Measurements from ENCODE around the gene TNKS1BP1. TPM values are rescaled to one million over a fixed set of nuclear protein-coding genes. Genes with fewer than 3 reads are reported as not detected.

TNKS1BP1 gene
- polyA plus RNA-seq, 1 of the 3 experiments (the other 2 are of a cell fraction), result 43.3 TPM

DNA sequence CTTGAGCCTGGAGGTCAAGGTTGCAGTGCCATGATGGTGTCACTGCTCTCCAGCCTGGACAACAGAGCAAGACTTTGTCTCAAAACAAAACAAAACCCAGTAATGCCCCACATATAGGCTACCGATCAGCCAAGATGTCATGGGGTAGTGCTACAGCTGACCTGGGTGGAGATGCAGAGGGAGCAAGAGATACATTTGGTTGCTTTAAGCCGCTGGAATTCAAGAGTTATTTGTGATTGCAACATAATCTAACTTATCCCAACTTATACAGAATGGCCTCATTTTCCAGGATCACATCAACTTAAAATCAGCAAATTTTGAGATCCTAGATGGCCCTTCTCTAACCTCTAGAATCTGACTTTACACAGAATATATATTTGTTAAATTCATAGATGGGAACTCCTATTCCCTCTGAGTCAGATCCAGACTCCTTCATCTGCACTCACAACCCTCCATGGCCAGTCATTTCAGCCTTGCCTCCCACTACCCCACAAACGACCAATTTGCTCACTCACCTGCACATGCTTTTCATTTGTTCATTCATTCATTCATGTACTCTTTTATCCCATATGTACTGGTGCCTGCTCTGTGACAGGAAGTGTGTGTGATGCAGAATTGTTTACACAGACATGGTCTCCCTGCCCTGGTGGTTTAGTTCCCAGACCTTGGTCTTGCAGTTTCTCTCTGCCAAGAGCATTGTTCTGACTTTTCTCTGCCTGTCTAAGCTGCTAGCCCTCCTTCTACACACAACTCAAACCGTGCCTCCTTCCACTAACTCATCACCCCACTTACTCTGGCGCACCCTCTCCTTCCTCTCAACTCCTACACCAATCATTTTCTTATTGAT, 63.6 kb downstream of the TNKS1BP1 start (continued):
- TF ChIP-seq TEAD4 (IDR thresholded peaks at IDR 0.05; ENCODE audit: borderline replicate concordance, insufficient read depth), result no peak
- TF ChIP-seq RCOR1 (IDR thresholded peaks at IDR 0.05; ENCODE audit: low read length), result no peak
- TF ChIP-seq NFIC (IDR thresholded peaks at IDR 0.05; ENCODE audit: borderline replicate concordance), result no peak
- no peak for TF ChIP-seq SIN3A (IDR thresholded peaks at IDR 0.05; ENCODE audit: borderline replicate concordance, low read depth, low read length)
- TF ChIP-seq, protein P1, sequence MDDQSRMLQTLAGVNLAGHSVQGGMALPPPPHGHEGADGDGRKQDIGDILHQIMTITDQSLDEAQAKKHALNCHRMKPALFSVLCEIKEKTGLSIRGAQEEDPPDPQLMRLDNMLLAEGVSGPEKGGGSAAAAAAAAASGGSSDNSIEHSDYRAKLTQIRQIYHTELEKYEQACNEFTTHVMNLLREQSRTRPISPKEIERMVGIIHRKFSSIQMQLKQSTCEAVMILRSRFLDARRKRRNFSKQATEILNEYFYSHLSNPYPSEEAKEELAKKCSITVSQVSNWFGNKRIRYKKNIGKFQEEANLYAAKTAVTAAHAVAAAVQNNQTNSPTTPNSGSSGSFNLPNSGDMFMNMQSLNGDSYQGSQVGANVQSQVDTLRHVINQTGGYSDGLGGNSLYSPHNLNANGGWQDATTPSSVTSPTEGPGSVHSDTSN (IDR thresholded peaks at IDR 0.05), result no peak
- TF ChIP-seq ZBTB33 (IDR thresholded peaks at IDR 0.05; ENCODE audit: borderline replicate concordance, low read depth), result no peak
- TF ChIP-seq IRF3 (IDR thresholded peaks at IDR 0.05; ENCODE audit: low read depth, low read length), result no peak

GRCh38 chr11:57256119-57256518, 68.6 kb downstream of the TNKS1BP1 start:
- ChIA-PET POLR2A (no interaction called here), CTCF (interaction anchor here (0.7 to 1.8 kb wide), 3 partner anchors 22 to 442 kb away, joined by 3 to 7 read pairs (median 3); no protein-coding TSS in a partner anchor)
- H3K4me2 ChIP-seq, result no peak overlapping the region
- no peaks in the 10 kb centered on the region for H3K4me1 ChIP-seq (ENCODE audit: control insufficient read depth in 1 of 2, insufficient read depth in 2 of 2, low read depth in 1 of 2, low read length in 1 of 2)
- H3K36me3 ChIP-seq (replicated peaks in 1 of 2; ENCODE audit: control insufficient read depth in 1 of 2, insufficient read depth in 2 of 2, low read length in 1 of 2), result peaks cover 0 to 4% of the 10 kb centered on the region in 2 experiments
- no peaks in the 10 kb centered on the region for H3K9me3 ChIP-seq
- no peaks in the 10 kb centered on the region for H3K79me2 ChIP-seq (ENCODE audit: insufficient read depth)
- no peak overlapping the region for H3K9ac ChIP-seq
- H3F3A ChIP-seq (replicated peaks; ENCODE audit: insufficient read depth), result no peaks in the 10 kb centered on the region
- no peak for DNase-seq
- H3K9me2 ChIP-seq, result no peaks in the 10 kb centered on the region
- H3K4me3 ChIP-seq (ENCODE audit: low read depth in 2 of 2, low read length in 1 of 2), result no peak overlapping the region
- TF ChIP-seq YY1 (IDR thresholded peaks at IDR 0.05; ENCODE audit: low read depth) (no peak), POLR2AphosphoS5 (IDR thresholded peaks at IDR 0.05; ENCODE audit: low read depth, low read length) (no peak), FOXM1 (IDR thresholded peaks at IDR 0.05; ENCODE audit: low read depth) (no peak), NRF1 (IDR thresholded peaks at IDR 0.05; ENCODE audit: low read depth, low read length) (no peak)
- no peaks in the 10 kb centered on the region for H4K20me1 ChIP-seq (ENCODE audit: insufficient read depth)
- no peaks in the 10 kb centered on the region; the same call in 1 of the 2 replicates for H3K27me3 ChIP-seq (ENCODE audit: insufficient read depth)
- no peak overlapping the region for H3K27ac ChIP-seq (ENCODE audit: low read depth in 2 of 2, low read length in 1 of 2)
- no peak overlapping the region for H2AFZ ChIP-seq (ENCODE audit: low read depth)
